Smooth muscle cell of trachea (primary cell): Measurements from ENCODE around the gene HBM. TPM values are rescaled to one million over a fixed set of nuclear protein-coding genes. Genes with fewer than 3 reads are reported as not detected.

Experiments used
- total RNA-seq: library from RNA; depleted of rRNA; stranded (reverse); fragments of >200 nt; gene quantifications from 2 replicates; pipeline ENCODE4 v1.2.1, GENCODE V29; 2014

HBM gene
- total RNA-seq, result not detected in 2 replicates

DNA sequence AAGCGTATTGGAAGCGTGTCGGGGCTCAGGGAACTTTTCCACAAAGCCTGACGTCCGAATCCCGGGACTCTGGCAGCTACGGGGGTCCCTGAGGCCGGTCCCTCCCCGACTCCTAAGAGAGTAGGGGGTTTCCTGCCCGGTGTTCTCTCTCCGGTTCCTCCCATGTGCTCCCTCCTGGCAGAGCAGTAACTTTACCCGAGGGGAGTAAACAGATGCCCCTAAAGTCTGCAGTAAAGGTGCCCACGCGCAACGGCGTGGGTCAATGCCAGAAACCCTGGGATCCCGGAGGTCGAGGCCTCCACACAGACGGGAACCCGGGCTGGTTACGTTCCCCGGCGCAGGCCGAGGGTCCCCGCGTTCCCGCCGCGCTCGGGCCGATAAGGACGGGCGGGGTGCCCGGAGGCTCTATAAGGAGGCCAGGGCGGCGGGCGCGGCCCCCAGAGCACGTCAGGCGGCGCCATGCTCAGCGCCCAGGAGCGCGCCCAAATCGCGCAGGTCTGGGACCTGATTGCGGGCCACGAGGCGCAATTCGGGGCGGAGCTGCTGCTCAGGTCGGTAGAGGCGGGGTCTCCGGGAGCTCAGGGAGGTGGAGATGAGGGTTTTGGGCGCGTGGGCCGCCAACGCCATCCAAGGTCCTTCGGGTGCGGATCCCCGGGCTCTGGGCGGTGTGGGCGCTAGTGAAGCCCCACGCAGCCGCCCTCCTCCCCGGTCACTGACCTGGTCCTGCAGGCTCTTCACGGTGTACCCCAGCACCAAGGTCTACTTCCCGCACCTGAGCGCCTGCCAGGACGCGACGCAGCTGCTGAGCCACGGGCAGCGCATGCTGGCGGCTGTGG, at the start of gene HBM:
HBM (plus strand) TSS at position 440 of the 836 bp plus-strand sequence; CDS start at position 460, 20 bp downstream.

GRCh38 chr16:152141-153128, 13.3 kb upstream of the HBM start, which contains the start of gene HBZ:
Gene HBZ (plus strand): TSS chr16:152644. CDS start chr16:152910, 266 bp downstream.

DNA sequence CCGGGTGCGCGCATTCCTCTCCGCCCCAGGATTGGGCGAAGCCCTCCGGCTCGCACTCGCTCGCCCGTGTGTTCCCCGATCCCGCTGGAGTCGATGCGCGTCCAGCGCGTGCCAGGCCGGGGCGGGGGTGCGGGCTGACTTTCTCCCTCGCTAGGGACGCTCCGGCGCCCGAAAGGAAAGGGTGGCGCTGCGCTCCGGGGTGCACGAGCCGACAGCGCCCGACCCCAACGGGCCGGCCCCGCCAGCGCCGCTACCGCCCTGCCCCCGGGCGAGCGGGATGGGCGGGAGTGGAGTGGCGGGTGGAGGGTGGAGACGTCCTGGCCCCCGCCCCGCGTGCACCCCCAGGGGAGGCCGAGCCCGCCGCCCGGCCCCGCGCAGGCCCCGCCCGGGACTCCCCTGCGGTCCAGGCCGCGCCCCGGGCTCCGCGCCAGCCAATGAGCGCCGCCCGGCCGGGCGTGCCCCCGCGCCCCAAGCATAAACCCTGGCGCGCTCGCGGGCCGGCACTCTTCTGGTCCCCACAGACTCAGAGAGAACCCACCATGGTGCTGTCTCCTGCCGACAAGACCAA, 6.7 kb downstream of the HBM start, which contains the start of gene HBA2:
HBA2 (plus strand) TSS at position 503 of the 568 bp plus-strand sequence; CDS start at position 540, 37 bp downstream.

GRCh38 chr16:176477-177382, 11.0 kb downstream of the HBM start, which contains the start of gene HBA1:
Gene HBA1 (plus strand): TSS chr16:176680. CDS start chr16:176717, 37 bp downstream.

GRCh38 chr16:180101-180675, 14.4 kb downstream of the HBM start, which contains the start of gene HBQ1:
Gene HBQ1 (plus strand): TSS chr16:180459. CDS start chr16:180487, 28 bp downstream.

Other genes with a start within 250 kb of the HBM start
- gene POLR3K, start 112.4 kb upstream of the HBM start, total RNA-seq, result 2.0 and 3.6 TPM in 2 replicates
- gene SNRNP25, start 112.2 kb upstream of the HBM start, total RNA-seq, result 21.3 and 37.1 TPM in 2 replicates
- gene RHBDF1, start 93.3 kb upstream of the HBM start, total RNA-seq, result 60.1 and 80.1 TPM in 2 replicates
- gene MPG, start 87.8 kb upstream of the HBM start, total RNA-seq, result 220 and 355 TPM in 2 replicates
- gene NPRL3, start 27.3 kb upstream of the HBM start, total RNA-seq, result 20.5 and 22.4 TPM in 2 replicates
- not detected in 2 replicates for gene HBZ, start 13.3 kb upstream of the HBM start, total RNA-seq
- 0.44 and 0.83 TPM in 2 replicates for gene HBA2, start 6.9 kb downstream of the HBM start, total RNA-seq
- not detected in 2 replicates for gene HBA1, start 10.7 kb downstream of the HBM start, total RNA-seq
- gene HBQ1, start 14.5 kb downstream of the HBM start, total RNA-seq, result not detected in 2 replicates
- 33.6 and 48.4 TPM in 2 replicates for gene LUC7L, start 63.5 kb downstream of the HBM start, total RNA-seq
- gene FAM234A, start 68.8 kb downstream of the HBM start, total RNA-seq, result 66.8 and 71.5 TPM in 2 replicates
- gene RGS11, start 110.0 kb downstream of the HBM start, total RNA-seq, result 1.9 and 10.6 TPM in 2 replicates
- gene ARHGDIG, start 114.6 kb downstream of the HBM start, total RNA-seq, result 0.73 and 0.99 TPM in 2 replicates
- gene PDIA2, start 117.2 kb downstream of the HBM start, total RNA-seq, result not detected in 2 replicates
- gene AXIN1, start 186.7 kb downstream of the HBM start, total RNA-seq, result 15.4 and 29.3 TPM in 2 replicates
- gene MRPL28, start 204.6 kb downstream of the HBM start, total RNA-seq, result 75.9 and 105 TPM in 2 replicates
- 50.9 and 88.8 TPM in 2 replicates for gene PGAP6, start 216.0 kb downstream of the HBM start, total RNA-seq
- gene NME4, start 231.2 kb downstream of the HBM start, total RNA-seq, result 56.7 and 109 TPM in 2 replicates
- 17.9 and 43.8 TPM in 2 replicates for gene DECR2, start 235.9 kb downstream of the HBM start, total RNA-seq